ENCODE results near the gene HS3ST3A1. TPM values are rescaled to one million over a fixed set of nuclear protein-coding genes. Genes with fewer than 3 reads are reported as not detected.

HS3ST3A1 gene
- total RNA-seq, 1 donor from 2014 or later, result 4.8 TPM

GRCh38 chr17:13491491-13491890 lies 110.2 kb downstream of the HS3ST3A1 start:
- no peak for ATAC-seq

DNA sequence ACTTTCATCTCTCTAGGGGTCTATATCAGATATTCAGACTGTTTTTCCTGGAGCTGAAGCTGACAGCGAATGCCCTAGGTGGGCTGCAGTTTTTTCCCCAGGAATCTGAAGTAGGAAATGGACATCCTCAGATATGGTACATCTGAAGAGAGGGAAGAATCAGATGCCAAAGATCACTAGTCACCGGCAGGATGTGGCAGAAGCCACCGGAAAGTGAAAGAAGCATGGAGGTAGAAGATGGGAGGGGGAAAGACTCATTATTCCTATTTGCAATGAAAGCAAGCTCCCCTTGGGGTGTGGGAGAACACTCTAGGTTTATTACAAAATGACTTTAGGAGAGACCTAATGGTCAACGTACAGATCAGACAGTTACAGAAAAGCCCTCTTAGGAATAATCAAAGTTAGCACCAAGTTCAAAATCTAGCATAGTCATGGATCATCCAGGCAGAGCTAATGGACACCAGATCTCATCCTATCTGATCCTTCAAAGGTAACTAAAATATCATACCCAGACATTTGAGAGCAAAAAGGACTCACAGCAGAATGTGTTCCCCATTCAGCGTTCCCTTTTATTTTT lies 110.7 kb downstream of the HS3ST3A1 start:
- ATAC-seq, result no peak

GRCh38 chr17:13490427-13490826 lies 111.3 kb downstream of the HS3ST3A1 start:
- no peak for ATAC-seq

DNA sequence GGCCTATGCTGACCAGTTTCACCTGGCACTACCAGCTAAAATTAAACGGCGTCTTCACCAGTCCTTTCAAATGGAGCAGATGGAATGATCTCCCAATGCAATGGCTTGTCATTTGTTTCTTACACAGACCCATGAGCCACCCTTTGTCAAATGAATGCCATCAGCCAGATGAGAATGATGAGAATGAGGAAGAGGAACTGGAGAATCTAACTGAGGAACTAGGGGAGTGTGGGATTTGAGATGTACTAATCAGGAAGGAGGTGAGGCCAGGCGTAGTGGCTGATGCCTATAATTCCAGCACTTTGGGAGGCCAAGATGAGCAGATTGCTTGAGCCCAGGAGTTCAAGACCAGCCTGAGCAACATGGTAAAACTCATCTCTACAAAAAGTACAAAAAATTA lies 116.4 kb downstream of the HS3ST3A1 start:
- no peak for ATAC-seq

- ATAC-seq, result no peak
Observed at GRCh38 chr17:13484020-13484419, 117.7 kb downstream of the HS3ST3A1 start.

- ATAC-seq, result no peak
Observed at GRCh38 chr17:13480877-13481276, 120.9 kb downstream of the HS3ST3A1 start.

DNA sequence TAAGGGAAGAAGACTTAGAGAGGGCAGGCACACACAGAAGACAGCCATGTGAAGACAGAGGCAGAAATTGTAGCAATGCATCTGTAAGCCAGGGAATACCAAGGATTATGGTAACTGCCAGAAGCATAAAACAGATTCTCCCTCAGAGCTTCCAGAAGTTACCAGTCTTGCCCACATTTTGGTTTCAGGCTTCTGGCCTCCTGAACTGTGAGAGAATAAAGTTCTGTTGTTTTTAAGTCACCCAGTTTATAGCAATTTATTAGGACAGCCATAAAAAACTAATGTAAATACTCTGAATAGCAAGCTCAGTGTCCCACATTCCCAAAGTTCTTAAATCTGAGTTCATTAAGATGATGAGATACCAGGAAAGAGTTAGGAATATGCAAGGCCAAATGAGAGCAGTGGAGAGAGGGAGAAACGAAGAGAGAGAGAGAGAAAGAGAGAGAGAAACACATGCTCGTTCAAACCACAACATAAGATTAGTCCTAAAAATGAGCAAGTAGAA lies 123.4 kb downstream of the HS3ST3A1 start:
- ATAC-seq, result no peak

DNA sequence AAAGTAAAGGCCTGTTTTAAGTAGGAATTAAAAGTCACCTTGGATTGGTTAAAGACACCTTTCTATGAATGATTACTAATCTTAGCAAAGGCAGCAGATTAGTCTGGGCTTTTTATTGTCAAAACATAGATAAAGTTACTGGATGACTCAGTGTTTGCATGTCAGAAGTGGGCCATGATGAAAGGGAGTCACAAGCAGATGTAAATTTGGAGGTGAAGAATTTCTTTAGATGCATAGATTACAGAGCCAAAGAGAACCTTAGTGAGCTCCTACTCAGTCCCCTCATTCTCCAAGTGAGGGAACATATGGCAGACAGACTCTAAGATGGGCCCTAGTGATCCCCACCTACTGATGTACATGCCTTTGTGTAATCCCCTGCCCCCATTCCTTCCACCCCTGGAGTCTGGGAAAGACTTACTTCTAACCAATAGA lies 124.5 kb downstream of the HS3ST3A1 start:
- no peak for ATAC-seq

DNA sequence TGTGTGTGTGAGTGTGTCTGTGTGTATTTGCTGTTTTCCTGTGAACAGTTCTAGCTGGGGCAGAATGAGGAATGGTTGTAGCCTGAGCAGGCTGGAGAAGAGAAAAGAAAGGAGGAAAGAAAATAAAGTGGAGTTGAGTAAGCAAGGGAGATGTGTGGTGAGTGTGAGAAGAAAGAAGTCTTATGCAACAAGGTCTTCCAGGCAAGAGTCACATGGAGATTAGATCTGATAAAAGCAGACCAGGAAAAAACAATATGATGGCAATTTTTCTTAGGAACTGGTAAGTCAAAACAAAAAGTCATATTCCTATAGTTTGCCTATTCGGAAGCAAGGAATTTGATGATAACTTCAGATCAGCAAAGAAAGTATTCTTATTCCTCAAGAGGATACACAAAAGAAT lies 125.0 kb downstream of the HS3ST3A1 start:
- no peak for ATAC-seq

DNA sequence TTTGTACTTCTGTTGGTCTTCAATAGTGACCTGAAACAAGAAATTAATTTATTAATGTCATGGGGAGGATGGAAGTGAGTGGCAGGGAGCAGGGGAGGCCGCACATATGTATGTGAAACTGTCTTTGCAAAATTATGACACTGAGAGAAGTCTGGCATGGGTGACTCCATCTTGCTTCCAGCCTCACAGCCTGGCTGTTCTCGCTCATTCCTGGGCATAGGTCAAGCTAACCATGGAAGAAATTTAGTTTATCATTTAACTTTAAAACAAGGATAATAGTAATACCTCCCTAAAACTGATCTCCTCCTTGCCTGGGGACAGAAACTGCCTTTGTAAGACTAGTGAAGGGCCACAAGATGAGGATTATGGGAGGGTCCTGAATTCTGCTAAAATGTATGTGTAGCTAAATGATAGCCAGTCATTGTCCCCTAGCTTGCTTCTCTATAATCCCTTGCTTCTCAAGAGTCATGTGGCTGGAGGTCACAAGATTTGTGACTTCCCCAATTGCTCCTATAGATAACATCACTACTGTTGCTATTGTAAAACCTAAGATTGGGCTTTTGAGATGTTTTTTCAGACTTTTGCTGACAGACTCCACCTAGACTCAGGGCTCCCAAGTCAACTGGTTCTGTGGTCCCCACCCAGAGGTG lies 126.0 kb downstream of the HS3ST3A1 start:
- no peak for ATAC-seq

- no peak for ATAC-seq
Observed at GRCh38 chr17:13474073-13474800, 127.5 kb downstream of the HS3ST3A1 start.

DNA sequence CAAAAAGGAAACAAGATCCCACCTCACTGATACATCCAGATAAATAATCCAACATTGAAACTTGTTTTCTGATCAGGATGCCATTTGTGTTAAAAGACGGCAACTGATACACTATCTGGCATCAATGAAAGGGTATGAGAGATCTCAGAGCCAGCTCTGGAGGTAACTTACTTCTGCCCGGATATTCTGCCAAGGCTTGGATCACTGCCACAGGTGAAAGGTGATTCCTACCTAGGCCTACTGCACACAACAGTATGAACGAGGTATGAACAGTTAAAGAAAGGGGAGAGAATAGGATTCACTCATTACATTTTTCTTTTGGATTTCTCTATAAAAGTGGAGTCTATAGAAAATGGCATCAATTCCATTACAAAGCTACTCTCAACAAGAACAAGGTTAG lies 136.1 kb downstream of the HS3ST3A1 start:
- no peak for ATAC-seq

GRCh38 chr17:13462673-13463124 lies 139.0 kb downstream of the HS3ST3A1 start:
- no peak for ATAC-seq

DNA sequence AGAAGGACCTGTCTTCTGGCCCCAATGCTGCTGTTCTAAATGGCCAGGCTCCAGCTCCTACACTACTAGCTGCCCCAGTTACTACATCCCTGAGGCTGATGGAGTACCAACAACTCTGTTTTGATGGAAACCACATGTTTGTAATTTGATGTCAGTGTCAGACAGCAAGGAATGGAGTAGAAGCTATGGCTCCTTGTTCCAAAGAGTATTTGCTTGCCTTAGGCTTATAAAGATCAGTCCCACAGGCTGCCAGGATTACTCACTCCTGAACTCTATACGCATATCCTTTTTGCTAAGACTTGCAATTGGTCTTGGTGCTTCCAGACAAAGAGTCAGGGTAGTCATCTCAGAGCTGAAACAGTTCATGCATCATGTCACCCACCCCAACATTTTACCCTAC lies 139.6 kb downstream of the HS3ST3A1 start:
- ATAC-seq, result no peak

DNA sequence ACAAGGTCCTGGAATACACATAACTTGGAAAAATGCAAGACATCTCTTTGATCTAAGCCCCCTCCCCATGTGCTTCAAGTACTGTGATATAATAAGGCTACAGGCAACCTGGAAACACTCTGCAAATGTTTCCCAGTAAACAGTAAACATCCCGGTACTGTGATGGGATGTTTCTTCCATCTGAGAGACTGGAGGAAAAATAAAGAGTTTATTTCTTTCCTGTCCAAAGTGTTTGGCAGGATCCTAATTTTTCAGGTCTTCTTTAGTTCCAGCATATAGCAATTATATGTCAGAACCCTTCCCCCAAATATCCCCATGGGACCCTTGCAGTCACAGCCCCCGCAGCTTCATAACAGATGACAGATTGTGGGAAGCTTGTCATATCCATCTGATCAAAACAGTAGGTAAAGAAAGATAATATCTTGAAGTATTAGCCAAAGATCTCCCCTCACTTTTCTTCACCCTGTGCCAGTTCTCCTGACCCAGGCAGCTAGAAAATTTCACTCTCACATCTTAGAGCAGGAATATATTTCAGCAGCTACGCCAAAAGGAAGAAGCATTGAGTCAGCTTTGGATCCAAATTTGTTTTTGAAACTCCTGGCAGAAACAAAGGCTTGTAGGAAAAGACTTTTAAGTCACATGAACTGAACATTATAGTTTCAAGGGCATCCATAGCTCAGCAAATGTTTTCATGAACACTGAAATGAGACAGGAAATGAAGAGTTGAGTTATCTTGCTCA lies 141.3 kb downstream of the HS3ST3A1 start:
- no peak for ATAC-seq

DNA sequence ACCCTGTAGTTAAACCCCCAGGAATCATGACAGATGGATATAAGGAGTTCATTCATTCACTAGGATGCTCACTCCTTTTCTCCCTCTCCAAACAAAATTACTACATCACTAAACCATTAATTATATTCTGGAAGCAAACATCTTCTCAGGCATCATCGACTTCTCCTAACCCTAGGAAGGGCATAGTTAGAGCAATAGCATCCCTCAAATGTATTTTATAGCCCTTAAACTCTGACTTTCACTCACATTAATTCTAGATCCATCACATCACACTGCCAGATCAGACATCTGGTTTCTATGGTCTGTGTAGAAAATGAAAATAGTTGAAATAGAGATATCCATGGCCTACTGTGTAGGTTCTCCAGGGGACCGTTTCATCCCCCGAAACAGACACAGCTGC lies 143.9 kb downstream of the HS3ST3A1 start:
- no peak for ATAC-seq
